GM12878 (cell line): ENCODE data around the gene SIX1. TPM values are rescaled to one million over a fixed set of nuclear protein-coding genes. Genes with fewer than 3 reads are reported as not detected.

Experiments
- ATAC-seq: fragments of 200-7000 bp; cut with Tn5 transposase; 3 replicates; pipeline ENCODE4 v1.9.1; 2020; ENCODE audit warnings: mild to moderate bottlenecking, moderate library complexity
- BruUV-seq: library from RNA; stranded (reverse); fragments of 400-500 nt; replicated peaks from 2 replicates; lab custom pipeline; 2021; lab: Mats Ljungman, UMichigan
- CTCF ChIA-PET: fragments of 300-600 bp; sonication (Branson Sonifier 250); formaldehyde crosslinking; extraction: SDS; loops from one replicate; lab custom pipeline; 2021; ENCODE audit warnings: inconsistent platforms; lab: Yijun Ruan, JAX
- POLR2A ChIA-PET: fragments of 350-600 bp; formaldehyde crosslinking; extraction: SDS; loops from one replicate; lab custom pipeline; 2021; ENCODE audit warnings: inconsistent platforms; lab: Charles Lee
- RAD21 ChIA-PET: fragments of 300-600 bp; sonication (Branson Sonifier 250); formaldehyde crosslinking; loops from one replicate; lab custom pipeline; 2023; ENCODE audit warnings: antibody characterized with exemption; ENCODE audit not compliant: unreplicated experiment; lab: Charles Lee
- SMC1A ChIA-PET: fragments of 300-600 bp; sonication (Branson Sonifier 250); formaldehyde crosslinking; loops from one replicate; lab custom pipeline; 2023; ENCODE audit not compliant: unreplicated experiment, uncharacterized antibody; lab: Charles Lee
- DNase-seq: peaks from one replicate; pipeline ENCODE4 v3.0.0-alpha.2; 2011; ENCODE audit warnings: low read depth, low spot score
- FAIRE-seq: peaks from 3 replicates; lab custom pipeline; 2011; peaks lifted over from hg19 to GRCh38; lab: Jason Lieb, UNC
- H2AFZ ChIP-seq: 2 replicates; pipeline ENCODE4 v1.6.0; 2011; ENCODE audit warnings: low read depth, low read length, control low read depth; ENCODE audit not compliant: control insufficient read depth
- H3K27ac ChIP-seq: 2 replicates; pipeline ENCODE4 v1.5.1; 2011; ENCODE audit warnings: control low read depth; ENCODE audit not compliant: control insufficient read depth, insufficient read depth
- H3K27me3 ChIP-seq, 2 experiments: replicated peaks in 1 of 2; 2 replicates each; pipeline versions ENCODE4 v1.6.0 to v1.6.1; 2011; ENCODE audit warnings: low read length in 1 of 2; ENCODE audit not compliant: control insufficient read depth in 2 of 2, insufficient read depth in 2 of 2
- H3K36me3 ChIP-seq, 2 experiments: 2 replicates each; pipeline ENCODE4 v1.5.1; 2011; ENCODE audit warnings: low read length in 1 of 2; ENCODE audit not compliant: control insufficient read depth in 2 of 2, insufficient read depth in 2 of 2
- H3K4me1 ChIP-seq: 2 replicates; pipeline ENCODE4 v1.6.1; 2011; ENCODE audit warnings: mild to moderate bottlenecking, low read length, moderate library complexity, mixed read lengths; ENCODE audit not compliant: control insufficient read depth, insufficient read depth
- H3K4me2 ChIP-seq: 2 replicates; pipeline ENCODE4 v1.6.0; 2011; ENCODE audit warnings: control low read depth; ENCODE audit not compliant: control insufficient read depth, insufficient read depth
- H3K4me3 ChIP-seq: fragments of 200-600 bp; sonication (generic); 2 replicates; pipeline ENCODE4 v1.5.1; 2016
- H3K79me2 ChIP-seq: 2 replicates; pipeline ENCODE4 v1.6.0; 2011; ENCODE audit warnings: low read length; ENCODE audit not compliant: control insufficient read depth, insufficient read depth
- H3K9ac ChIP-seq: 2 replicates; pipeline ENCODE4 v1.8.0; 2011; ENCODE audit warnings: low read length, control low read depth, mixed read lengths; ENCODE audit not compliant: control insufficient read depth, insufficient read depth
- H3K9me3 ChIP-seq: replicated peaks from 3 replicates; pipeline ENCODE4 v1.5.1; 2011; ENCODE audit warnings: mild to moderate bottlenecking, low read length; ENCODE audit not compliant: control insufficient read depth, insufficient read depth
- H4K20me1 ChIP-seq: 2 replicates; pipeline ENCODE4 v1.6.0; 2011; ENCODE audit not compliant: control insufficient read depth, insufficient read depth
- BACH1 ChIP-seq: fragments of 450-650 bp; IDR thresholded peaks from 2 replicates; pipeline ENCODE4 v1.6.1; 2017; ENCODE audit warnings: mild to moderate bottlenecking, borderline replicate concordance
- BHLHE40 ChIP-seq, 2 experiments: fragments of 450-650 bp in 1 of 2; IDR thresholded peaks; 2 replicates each; pipeline ENCODE4 v1.6.1; 2011 to 2017; ENCODE audit warnings: low read depth in 2 of 2, borderline replicate concordance in 1 of 2, improper control_type of control experiment in 1 of 2, low read length in 1 of 2, mild to moderate bottlenecking in 1 of 2
- CBX3 ChIP-seq: fragments of 200-600 bp; sonication (generic); IDR thresholded peaks from 2 replicates; pipeline ENCODE4 v1.6.1; 2016; ENCODE audit warnings: low read depth, borderline replicate concordance
- EED ChIP-seq: sonication (generic); IDR thresholded peaks from 2 replicates; pipeline ENCODE4 v1.6.1; 2016; ENCODE audit warnings: antibody characterized with exemption, low read depth
- JUND ChIP-seq: IDR thresholded peaks from 2 replicates; pipeline ENCODE4 v1.6.1; 2012; ENCODE audit warnings: low read depth, mild to moderate bottlenecking, low read length, improper control_type of control experiment, moderate library complexity
- MLLT1 ChIP-seq: fragments of 450-650 bp; IDR thresholded peaks from 2 replicates; pipeline ENCODE4 v1.6.1; 2016; ENCODE audit warnings: mild to moderate bottlenecking
- RUNX3 ChIP-seq: IDR thresholded peaks from 2 replicates; pipeline ENCODE4 v1.6.1; 2012; ENCODE audit warnings: low read length, inconsistent platforms
- SMAD1 ChIP-seq: fragments of 450-650 bp; IDR thresholded peaks from 2 replicates; pipeline ENCODE4 v1.6.1; 2018; ENCODE audit warnings: mild to moderate bottlenecking, low read depth; ENCODE audit not compliant: partially characterized antibody
- WRNIP1 ChIP-seq: IDR thresholded peaks from 2 replicates; pipeline ENCODE4 v1.6.1; 2011; ENCODE audit warnings: low read depth, low read length, improper control_type of control experiment, borderline replicate concordance
- ZBED1 ChIP-seq: IDR thresholded peaks from 2 replicates; pipeline ENCODE4 v1.6.1; 2016; ENCODE audit warnings: borderline replicate concordance
- ZNF217 ChIP-seq: fragments of 450-650 bp; IDR thresholded peaks from 2 replicates; pipeline ENCODE4 v1.6.1; 2017; ENCODE audit warnings: antibody characterized with exemption, mild to moderate bottlenecking
- WGBS: methylation state at CpG from one replicate; pipeline ENCODE4 v1.1.6; 2016; ENCODE audit warnings: low lambda C conversion rate; ENCODE audit not compliant: insufficient replicate concordance, insufficient coverage; ENCODE audit errors: missing lambda C conversion rate; 5-methylcytosine and 5-hydroxymethylcytosine counted together
- in situ Hi-C: fragments of 300-500 bp; cut with MboI; formaldehyde crosslinking; loops from 9 replicates; pipeline ENCODE4 v1.14.3; 2018; ENCODE audit warnings: mixed read lengths
- intact Hi-C: fragments of 100-400 bp; cut with micrococcal nuclease; formaldehyde crosslinking; loops from one replicate; pipeline ENCODE4 v1.14.2; 2022; ENCODE audit not compliant: unreplicated experiment
- polyA plus RNA-seq, 11 experiments: library from polyadenylated mRNA; depleted of rRNA in 4 of 11; unstranded in 6 of 11; stranded (reverse) in 5 of 11; fragments of >200 nt; fragmentation: Nextera tagmentation in 4 of 11; fragmentation: Illumina TruSeq in 1 of 11; extraction: Ambion mirVana in 4 of 11; extraction: Trizol in 1 of 11; gene quantifications; 1 replicate in 1 of 11; 2 replicates in 10 of 11; pipeline versions ENCODE4 v1.2.1 to v1.2.3, GENCODE V29; 2011 to 2016; ENCODE audit warnings: inconsistent platforms in 2 of 11, missing spikeins in 2 of 11, low read depth in 1 of 11
- total RNA-seq, 4 experiments: library from RNA; depleted of rRNA in 3 of 4; stranded (reverse); fragments of >200 nt in 3 of 4; fragmentation: Illumina TruSeq in 1 of 4; extraction: Trizol in 1 of 4; gene quantifications; 2 replicates each; pipeline versions ENCODE4 v1.2.1 to v1.2.3, GENCODE V29; 2013 to 2021
- TF ChIP-seq, protein P1 (sequence below): fragments of 450-650 bp; IDR thresholded peaks from 2 replicates; pipeline ENCODE4 v1.6.1; 2016; ENCODE audit warnings: mild to moderate bottlenecking

SIX1 gene
- total and polyA plus RNA-seq, 10 of the 15 experiments (the other 5 are each of a cell fraction or from before 2014, with no cell fraction given), result 0.03 to 0.06 (median 0.05) TPM; not detected in 5

DNA sequence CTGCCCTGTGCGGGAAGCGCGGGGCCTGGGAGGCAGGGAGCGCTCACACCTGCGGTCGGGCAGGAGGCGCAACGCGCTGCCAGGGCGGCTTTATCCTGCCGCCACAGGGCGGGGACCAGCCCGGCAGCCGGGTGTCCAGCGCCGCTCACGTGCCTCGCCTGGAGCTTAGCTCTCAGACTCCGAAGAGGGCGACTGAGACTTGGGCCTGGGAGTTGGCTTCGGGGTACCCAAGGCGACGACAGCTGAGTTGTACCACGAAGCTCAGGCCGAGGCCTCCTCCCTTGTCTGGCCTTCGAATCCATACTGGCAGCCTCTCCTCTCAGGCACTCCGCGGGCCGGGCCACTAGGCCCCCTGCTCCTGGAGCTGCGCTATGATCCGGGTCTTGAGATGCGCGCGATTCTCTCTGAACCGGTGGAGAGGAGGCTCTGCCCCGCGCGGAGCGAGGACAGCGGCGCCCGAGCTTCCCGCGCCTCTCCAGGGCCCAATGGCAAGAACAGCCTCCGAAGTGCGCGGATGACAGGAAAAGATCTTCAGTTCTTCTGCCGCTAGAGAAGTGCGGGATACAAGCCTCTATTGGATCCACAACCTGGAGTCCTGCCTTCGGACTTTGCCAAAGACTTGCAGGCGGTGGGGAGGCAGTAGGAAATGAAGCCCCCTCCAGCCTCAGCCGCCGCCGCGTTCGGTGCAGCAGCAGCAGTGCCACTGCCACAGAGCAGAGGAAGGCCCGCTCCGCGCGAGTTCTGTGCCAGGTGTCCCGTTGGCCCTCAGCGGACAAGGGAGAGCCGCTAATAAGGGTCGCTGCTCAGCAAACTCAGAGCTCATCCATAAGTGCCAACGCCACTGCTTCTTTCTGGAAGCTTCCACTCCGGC lies 6.8 kb downstream of the SIX1 start:
- DNase-seq (no peak), FAIRE-seq (no peak), ATAC-seq (no peak)
- no peak overlapping the region for H3K4me2 ChIP-seq
- no peak overlapping the region for H3K4me3 ChIP-seq
- intact Hi-C loops, result no loop called here
- no peaks in the 10 kb centered on the region; the same call in 1 of the 3 replicates for H3K9me3 ChIP-seq
- ChIA-PET RAD21 (interaction anchor here (0.6 kb wide), 1 partner anchor 179 kb away, joined by 3 read pairs; no protein-coding TSS in a partner anchor), CTCF (interaction anchor here (0.6 to 1.5 kb wide), 2 partner anchors 387 to 852 kb away, joined by 3 read pairs; no protein-coding TSS in a partner anchor), POLR2A (interaction anchor here (0.7 kb wide), 1 partner anchor 507 kb away, joined by 5 read pairs; no protein-coding TSS in a partner anchor), SMC1A (interaction anchor here (1.1 to 1.5 kb wide), 3 partner anchors 15 to 611 kb away, joined by 3 read pairs; no protein-coding TSS in a partner anchor)
- no peaks in the 10 kb centered on the region for H3K36me3 ChIP-seq
- WGBS, result 61% methylated on average over 65 of the region's 66 CpGs
- BruUV-seq, result no TSS peak
- H3K27me3 ChIP-seq, result peaks cover 29 to 36% of the 10 kb centered on the region in 2 experiments
- no peaks in the 10 kb centered on the region for H3K79me2 ChIP-seq
- no peak overlapping the region for H2AFZ ChIP-seq
- TF ChIP-seq RUNX3, result no peak
- no peak for TF ChIP-seq EED
- no peak for TF ChIP-seq BHLHE40 (IDR thresholded peaks at IDR 0.05; ENCODE audit: borderline replicate concordance in 1 of 2, low read depth in 2 of 2, low read length in 1 of 2)
- TF ChIP-seq JUND, result no peak
- TF ChIP-seq CBX3, result no peak
- no peak for TF ChIP-seq ZNF217
- no peak for TF ChIP-seq BACH1
- TF ChIP-seq SMAD1, result no peak
- TF ChIP-seq ZBED1, result no peak
- no peak for TF ChIP-seq MLLT1
- TF ChIP-seq, protein P1, sequence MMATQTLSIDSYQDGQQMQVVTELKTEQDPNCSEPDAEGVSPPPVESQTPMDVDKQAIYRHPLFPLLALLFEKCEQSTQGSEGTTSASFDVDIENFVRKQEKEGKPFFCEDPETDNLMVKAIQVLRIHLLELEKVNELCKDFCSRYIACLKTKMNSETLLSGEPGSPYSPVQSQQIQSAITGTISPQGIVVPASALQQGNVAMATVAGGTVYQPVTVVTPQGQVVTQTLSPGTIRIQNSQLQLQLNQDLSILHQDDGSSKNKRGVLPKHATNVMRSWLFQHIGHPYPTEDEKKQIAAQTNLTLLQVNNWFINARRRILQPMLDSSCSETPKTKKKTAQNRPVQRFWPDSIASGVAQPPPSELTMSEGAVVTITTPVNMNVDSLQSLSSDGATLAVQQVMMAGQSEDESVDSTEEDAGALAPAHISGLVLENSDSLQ, result no peak
- TF ChIP-seq WRNIP1, result no peak
- H3K9ac ChIP-seq, result no peak overlapping the region
- no peaks in the 10 kb centered on the region for H3K4me1 ChIP-seq
- no peak overlapping the region for H3K27ac ChIP-seq
- peaks cover 2% of the 10 kb centered on the region; the same call in 1 of the 2 replicates for H4K20me1 ChIP-seq
- in situ Hi-C loops, result loop anchor here (25.0 kb wide), 1 partner anchor 1170 kb away; the partner anchor contains the start of gene SYT16
